ENCODE results near the gene NDUFAF5.

The NDUFAF5 gene

DNA sequence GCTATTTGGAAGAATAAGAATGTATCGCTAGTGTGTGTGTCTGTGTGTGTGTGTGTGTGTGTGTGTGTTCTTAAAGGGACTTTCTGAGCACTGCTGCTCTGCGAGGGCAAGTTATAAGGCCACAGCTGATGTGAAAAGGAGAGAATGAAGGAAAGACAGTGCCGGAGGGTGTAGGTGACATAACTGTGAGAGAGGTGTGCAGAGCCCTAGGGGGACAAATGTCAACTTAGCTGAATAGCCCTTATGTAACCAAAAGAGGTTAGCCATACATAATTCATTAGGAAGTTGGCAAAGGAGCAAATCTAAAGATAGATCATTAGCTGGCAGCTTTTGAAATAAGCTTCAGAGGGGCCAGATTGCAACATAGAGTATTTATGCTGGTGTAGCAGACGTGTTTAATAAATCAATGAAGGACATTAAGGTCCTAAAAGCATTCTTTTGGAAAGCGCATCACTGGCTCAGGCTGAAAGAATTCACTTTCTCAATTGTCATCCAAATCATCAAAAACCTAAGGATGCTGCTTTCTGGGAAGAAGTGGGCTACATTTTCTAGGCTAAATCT, 81.0 kb downstream of the NDUFAF5 start:
- TF ChIP-seq, protein P1, sequence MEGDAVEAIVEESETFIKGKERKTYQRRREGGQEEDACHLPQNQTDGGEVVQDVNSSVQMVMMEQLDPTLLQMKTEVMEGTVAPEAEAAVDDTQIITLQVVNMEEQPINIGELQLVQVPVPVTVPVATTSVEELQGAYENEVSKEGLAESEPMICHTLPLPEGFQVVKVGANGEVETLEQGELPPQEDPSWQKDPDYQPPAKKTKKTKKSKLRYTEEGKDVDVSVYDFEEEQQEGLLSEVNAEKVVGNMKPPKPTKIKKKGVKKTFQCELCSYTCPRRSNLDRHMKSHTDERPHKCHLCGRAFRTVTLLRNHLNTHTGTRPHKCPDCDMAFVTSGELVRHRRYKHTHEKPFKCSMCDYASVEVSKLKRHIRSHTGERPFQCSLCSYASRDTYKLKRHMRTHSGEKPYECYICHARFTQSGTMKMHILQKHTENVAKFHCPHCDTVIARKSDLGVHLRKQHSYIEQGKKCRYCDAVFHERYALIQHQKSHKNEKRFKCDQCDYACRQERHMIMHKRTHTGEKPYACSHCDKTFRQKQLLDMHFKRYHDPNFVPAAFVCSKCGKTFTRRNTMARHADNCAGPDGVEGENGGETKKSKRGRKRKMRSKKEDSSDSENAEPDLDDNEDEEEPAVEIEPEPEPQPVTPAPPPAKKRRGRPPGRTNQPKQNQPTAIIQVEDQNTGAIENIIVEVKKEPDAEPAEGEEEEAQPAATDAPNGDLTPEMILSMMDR (conservative IDR thresholded peaks at IDR 0.05; ENCODE audit: low read depth, low read length), result no peak
- no peak overlapping the region for H3K4me3 ChIP-seq (ENCODE audit: low read length)
- DNase-seq (ENCODE audit: low read depth), result no peak

DNA sequence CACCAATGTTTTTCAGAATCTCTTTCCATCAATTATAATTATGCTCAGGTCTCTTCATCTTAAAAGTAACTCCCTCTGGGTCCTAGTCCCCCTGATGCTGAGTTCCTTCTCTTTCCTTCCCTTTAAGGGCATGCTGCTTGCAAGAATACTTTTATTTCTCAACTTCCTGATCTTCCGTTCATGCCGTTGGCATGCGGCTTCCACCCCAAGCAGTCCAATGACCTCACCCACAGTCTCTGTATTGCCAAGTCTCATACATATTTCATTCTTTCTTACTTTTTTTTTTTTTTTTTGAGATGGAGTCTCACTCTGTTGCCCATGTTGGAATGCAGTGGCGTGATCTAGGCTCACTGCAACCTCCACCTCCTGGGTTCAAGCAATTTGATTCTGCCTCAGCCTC, 83.5 kb downstream of the NDUFAF5 start:
- DNase-seq (ENCODE audit: low read depth), result no peak
- no peak overlapping the region for H3K4me3 ChIP-seq (ENCODE audit: low read length)
- TF ChIP-seq, protein P1 (conservative IDR thresholded peaks at IDR 0.05; ENCODE audit: low read depth, low read length), result no peak

DNA sequence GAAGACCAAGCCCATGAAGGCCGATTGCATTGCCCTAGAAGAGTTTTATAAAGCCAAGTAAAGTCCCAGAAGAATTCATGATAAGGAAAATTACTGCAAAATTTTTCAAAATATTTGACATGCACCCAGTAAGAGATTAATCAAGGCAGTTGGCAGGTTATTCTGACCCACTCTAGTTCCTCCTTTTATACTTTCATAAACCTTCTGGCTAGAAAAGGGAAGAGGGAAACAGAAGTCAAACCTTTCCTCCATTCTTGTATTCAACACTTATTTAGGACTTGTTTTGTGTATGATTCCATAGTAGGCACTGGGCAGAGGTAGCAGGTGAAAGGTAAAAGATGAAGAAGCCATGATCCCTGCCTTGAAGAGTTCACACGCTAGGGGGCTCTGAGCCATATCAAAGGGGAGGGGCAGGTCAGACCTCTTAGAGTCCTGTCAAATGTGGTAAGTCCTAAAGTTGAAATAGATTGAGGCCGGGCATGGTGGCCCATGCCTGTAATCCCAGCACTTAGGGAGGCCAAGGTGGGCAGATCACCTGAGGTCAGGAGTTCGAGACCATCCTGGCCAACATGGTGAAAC, 85.4 kb downstream of the NDUFAF5 start:
- DNase-seq (ENCODE audit: low read depth), result no peak
- TF ChIP-seq, protein P1 (conservative IDR thresholded peaks at IDR 0.05; ENCODE audit: low read depth, low read length), result no peak
- no peak overlapping the region for H3K4me3 ChIP-seq (ENCODE audit: low read length)
